HEK293 (cell line): ENCODE data around the gene VAMP5.

Experiments used
- CTCF ChIA-PET: fragments of 350-600 bp; formaldehyde crosslinking; extraction: SDS; loops from one replicate; lab custom pipeline; 2021; ENCODE audit warnings: antibody characterized with exemption; lab: Yijun Ruan, JAX
- POLR2A ChIA-PET: fragments of 300-600 bp; formaldehyde crosslinking; extraction: SDS; loops from one replicate; lab custom pipeline; 2020; ENCODE audit warnings: antibody characterized with exemption, inconsistent platforms; lab: Yijun Ruan, JAX
- H3K27ac ChIP-seq: fragments of 200-500 bp; sonication (Bioruptor generic); 2 replicates; pipeline ENCODE4 v1.5.1; 2014; ENCODE audit warnings: low read depth, low read length, control low read depth, inconsistent platforms; ENCODE audit errors: extremely low read depth
- H3K36me3 ChIP-seq, 2 experiments: fragments of 200-500 bp in 1 of 2; sonication (Bioruptor generic) in 1 of 2; 1 replicate in 1 of 2; 2 replicates in 1 of 2; pipeline ENCODE4 v1.5.1; 2014 to 2017; ENCODE audit warnings: inconsistent platforms in 2 of 2, low read length in 2 of 2; ENCODE audit not compliant: control insufficient read depth in 2 of 2, insufficient read depth in 1 of 2
- H3K4me1 ChIP-seq: fragments of 200-500 bp; sonication (Bioruptor generic); 2 replicates; pipeline ENCODE4 v1.5.1; 2014; ENCODE audit warnings: mild to moderate bottlenecking, low read length, inconsistent platforms; ENCODE audit not compliant: control insufficient read depth, insufficient read depth
- H3K4me3 ChIP-seq: 2 replicates; pipeline ENCODE4 v1.5.1; 2011; ENCODE audit warnings: low read depth, mild to moderate bottlenecking, control low read depth, low read length, moderate library complexity
- H3K9me3 ChIP-seq: fragments of 200-500 bp; sonication (Bioruptor generic); 2 replicates; pipeline ENCODE4 v1.5.1; 2014; ENCODE audit warnings: low read depth, low read length, inconsistent platforms; ENCODE audit not compliant: control insufficient read depth, insufficient read depth
- HIC1 ChIP-seq: fragments of 450-650 bp; formaldehyde crosslinking; IDR thresholded peaks from 2 replicates; pipeline ENCODE4 v1.5.1; 2016; ENCODE audit warnings: missing biosample characterization, missing genetic modification characterization
- INSM2 ChIP-seq: fragments of 450-650 bp; formaldehyde crosslinking; IDR thresholded peaks from 2 replicates; pipeline ENCODE4 v1.5.1; 2016; ENCODE audit warnings: missing biosample characterization, missing genetic modification characterization
- KLF1 ChIP-seq: fragments of 450-650 bp; formaldehyde crosslinking; IDR thresholded peaks from 2 replicates; pipeline ENCODE4 v1.5.1; 2016; ENCODE audit warnings: missing biosample characterization, missing genetic modification characterization
- KLF8 ChIP-seq: fragments of 450-650 bp; formaldehyde crosslinking; IDR thresholded peaks from 2 replicates; pipeline ENCODE4 v1.5.1; 2016; ENCODE audit warnings: missing biosample characterization, missing genetic modification characterization
- PRDM1 ChIP-seq: fragments of 450-650 bp; formaldehyde crosslinking; IDR thresholded peaks from 2 replicates; pipeline ENCODE4; 2016; ENCODE audit warnings: missing biosample characterization, missing genetic modification characterization
- PRDM10 ChIP-seq: fragments of 450-650 bp; formaldehyde crosslinking; IDR thresholded peaks from 2 replicates; pipeline ENCODE4 v1.5.1; 2016; ENCODE audit warnings: missing biosample characterization, missing genetic modification characterization
- YY1 ChIP-seq: fragments of 450-650 bp; formaldehyde crosslinking; IDR thresholded peaks from 2 replicates; pipeline ENCODE4 v1.5.1; 2018; ENCODE audit warnings: missing biosample characterization, missing genetic modification characterization
- YY2 ChIP-seq: fragments of 450-650 bp; formaldehyde crosslinking; IDR thresholded peaks from 2 replicates; pipeline ENCODE4 v1.5.1; 2016; ENCODE audit warnings: missing biosample characterization, missing genetic modification characterization
- ZBTB1 ChIP-seq: fragments of 450-650 bp; formaldehyde crosslinking; IDR thresholded peaks from 2 replicates; pipeline ENCODE4 v1.5.1; 2016; ENCODE audit warnings: missing biosample characterization, missing genetic modification characterization
- ZBTB20 ChIP-seq: fragments of 450-650 bp; formaldehyde crosslinking; IDR thresholded peaks from 2 replicates; pipeline ENCODE4 v1.5.1; 2016; ENCODE audit warnings: missing biosample characterization, missing genetic modification characterization
- ZBTB26 ChIP-seq: fragments of 450-650 bp; formaldehyde crosslinking; optimal IDR thresholded peaks from 2 replicates; pipeline ENCODE3; 2016; ENCODE audit warnings: missing biosample characterization, mild to moderate bottlenecking, missing genetic modification characterization
- ZBTB8A ChIP-seq: fragments of 450-650 bp; formaldehyde crosslinking; IDR thresholded peaks from 2 replicates; pipeline ENCODE4 v1.5.1; 2016; ENCODE audit warnings: missing biosample characterization, missing genetic modification characterization
- ZEB2 ChIP-seq: fragments of 450-650 bp; formaldehyde crosslinking; IDR thresholded peaks from 2 replicates; pipeline ENCODE4 v1.5.1; 2016; ENCODE audit warnings: missing biosample characterization, missing genetic modification characterization
- ZNF133 ChIP-seq: fragments of 450-650 bp; formaldehyde crosslinking; IDR thresholded peaks from 2 replicates; pipeline ENCODE4 v1.5.1; 2016; ENCODE audit warnings: missing biosample characterization, missing genetic modification characterization
- ZNF280D ChIP-seq: fragments of 450-650 bp; formaldehyde crosslinking; IDR thresholded peaks from 2 replicates; pipeline ENCODE4 v1.5.1; 2016; ENCODE audit warnings: missing biosample characterization, missing genetic modification characterization
- ZNF416 ChIP-seq: fragments of 450-650 bp; formaldehyde crosslinking; IDR thresholded peaks from 2 replicates; pipeline ENCODE4 v1.5.1; 2016; ENCODE audit warnings: missing biosample characterization, missing genetic modification characterization
- ZNF501 ChIP-seq: fragments of 450-650 bp; formaldehyde crosslinking; IDR thresholded peaks from 2 replicates; pipeline ENCODE4 v1.5.1; 2016; ENCODE audit warnings: missing biosample characterization, missing genetic modification characterization
- ZNF529 ChIP-seq: fragments of 450-650 bp; formaldehyde crosslinking; IDR thresholded peaks from 2 replicates; pipeline ENCODE4 v1.5.1; 2017; ENCODE audit warnings: missing genetic modification characterization, missing biosample characterization; ENCODE audit not compliant: insufficient replicate concordance
- ZNF560 ChIP-seq: fragments of 450-650 bp; formaldehyde crosslinking; IDR thresholded peaks from 2 replicates; pipeline ENCODE4 v1.5.1; 2017; ENCODE audit warnings: missing biosample characterization, missing genetic modification characterization, borderline replicate concordance
- ZNF621 ChIP-seq: fragments of 450-650 bp; formaldehyde crosslinking; IDR thresholded peaks from 2 replicates; pipeline ENCODE4 v1.5.1; 2017; ENCODE audit warnings: missing biosample characterization, missing genetic modification characterization
- ZNF701 ChIP-seq: fragments of 450-650 bp; formaldehyde crosslinking; IDR thresholded peaks from 2 replicates; pipeline ENCODE4 v1.5.1; 2016; ENCODE audit warnings: missing biosample characterization, missing genetic modification characterization
- ZNF704 ChIP-seq: fragments of 450-650 bp; formaldehyde crosslinking; IDR thresholded peaks from 2 replicates; pipeline ENCODE4 v1.5.1; 2016; ENCODE audit warnings: missing biosample characterization, missing genetic modification characterization
- ZNF830 ChIP-seq: fragments of 450-650 bp; IDR thresholded peaks from 2 replicates; pipeline ENCODE4 v1.5.0; 2018; ENCODE audit warnings: missing biosample characterization, missing genetic modification characterization, low read depth, mild to moderate bottlenecking, moderate library complexity

The VAMP5 gene

GRCh38 chr2:85561280-85562212 lies 22.7 kb upstream of the VAMP5 start, which contains the start of gene GGCX (continued):
- TF ChIP-seq HIC1 (peak; percentile 87), ZBTB20 (tag by site-specific recombination) (peak; percentile 54; the same call in 1 of the 2 replicates), KLF8 (tag by site-specific recombination) (no peak), ZNF529 (tag by site-specific recombination) (no peak), PRDM1 (tag by site-specific recombination) (no peak), ZNF280D (tag by site-specific recombination) (no peak), ZNF621 (tag by site-specific recombination) (no peak), ZNF560 (no peak), ZNF501 (tag by site-specific recombination) (0 out of 2 replicates have a peak, but pooled peaks have one; percentile 35), ZBTB26 (peak; percentile 29), KLF1 (0 out of 2 replicates have a peak, but pooled peaks have one; percentile 36), INSM2 (tag by site-specific recombination) (no peak), YY1 (tag by site-specific recombination) (0 out of 2 replicates have a peak, but pooled peaks have one; percentile 22), ZEB2 (tag by site-specific recombination) (peak; percentile 40; the same call in 1 of the 2 replicates)
- TF ChIP-seq, all 188 proteins: peak for 26

GRCh38 chr2:85564144-85564563 lies 20.1 kb upstream of the VAMP5 start:
- H3K4me1 ChIP-seq = no peaks in the 10 kb centered on the region
- ChIA-PET CTCF (no interaction called here), POLR2A (interaction anchor here (0.6 to 1.0 kb wide), 4 partner anchors 13 to 92 kb away, joined by 3 to 4 read pairs (median 4); partner anchors contain the start of gene MAT2A)
- no peak overlapping the region for H3K27ac ChIP-seq
- H3K36me3 ChIP-seq = peaks cover 0 to under 1% of the 10 kb centered on the region in 2 experiments; a peak in 1 of 3 replicates
- no peak overlapping the region for H3K4me3 ChIP-seq
- H3K9me3 ChIP-seq = no peaks in the 10 kb centered on the region
- TF ChIP-seq YY2 (tag by site-specific recombination) = peak; percentile 22; the same call in 1 of the 2 replicates
- TF ChIP-seq ZBTB8A (tag by site-specific recombination) = no peak
- no peak for TF ChIP-seq ZNF701 (tag by site-specific recombination)
- TF ChIP-seq ZNF133 = no peak
- no peak for TF ChIP-seq ZNF416 (tag by site-specific recombination)
- TF ChIP-seq ZNF704 (tag by site-specific recombination) = no peak
- no peak for TF ChIP-seq ZNF830 (tag by site-specific recombination)
- TF ChIP-seq PRDM10 (tag by site-specific recombination) = peak; percentile 97
- no peak for TF ChIP-seq ZBTB1 (tag by site-specific recombination)
